HG03135 (cell line): ENCODE data around the gene HMCN1.

ENCODE experiments used
- ATAC-seq: cut with Tn5 transposase; IDR thresholded peaks from one replicate; pipeline ENCODE4 v1.9.1; 2021; ENCODE audit warnings: mild to moderate bottlenecking, moderate library complexity; ENCODE audit not compliant: unreplicated experiment

Gene HMCN1

DNA sequence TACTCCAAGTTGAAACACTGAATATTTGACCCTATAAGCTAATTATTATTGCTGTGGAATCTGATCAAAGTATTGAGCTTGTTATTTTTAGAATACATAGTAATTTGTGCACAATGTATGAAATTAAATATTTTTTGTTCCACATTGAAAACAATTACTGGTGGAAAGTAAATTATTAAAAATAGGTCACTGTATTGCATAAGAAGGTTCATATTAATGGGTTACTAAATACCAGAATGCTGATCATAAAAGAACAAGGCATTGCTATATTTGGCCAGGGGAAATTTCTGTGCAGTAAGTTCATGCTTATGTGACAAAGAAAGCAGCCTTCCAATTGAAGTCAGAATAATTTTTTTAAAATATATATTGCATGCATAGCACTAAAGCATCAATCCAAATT lies 481.4 kb downstream of the HMCN1 start:
- no peak for ATAC-seq

DNA sequence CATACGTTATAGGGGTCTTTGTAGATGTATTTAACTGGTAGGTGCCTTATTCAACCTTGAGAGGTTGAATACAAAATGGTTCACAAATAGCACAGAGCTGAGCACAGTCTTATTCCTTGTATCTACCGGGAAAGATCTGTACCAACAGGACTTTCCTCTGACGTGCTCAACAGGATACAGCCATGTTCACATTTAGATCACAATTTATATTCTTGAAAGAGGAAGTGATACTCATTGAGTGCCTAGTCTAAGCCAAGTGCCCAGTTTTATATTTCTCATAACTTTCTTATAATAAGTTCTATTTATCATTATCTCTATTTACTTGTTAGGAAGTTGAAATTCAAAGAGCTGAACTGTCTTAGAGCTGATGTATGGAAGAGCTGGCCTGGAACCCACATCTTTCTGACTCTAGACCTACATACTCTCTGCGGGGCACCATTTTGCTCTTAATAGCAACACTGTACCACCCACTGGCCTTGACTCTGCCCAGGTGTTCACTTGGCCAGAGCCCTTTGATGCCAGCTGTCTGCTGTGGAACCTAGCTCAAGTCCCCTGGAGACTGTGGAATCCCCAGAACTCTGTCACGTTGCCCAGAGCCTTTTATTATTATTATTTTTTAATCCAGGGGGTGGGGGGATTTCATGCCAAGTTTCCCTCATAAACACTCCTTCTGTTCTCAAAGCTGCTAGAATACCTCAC lies 484.6 kb downstream of the HMCN1 start:
- peak; percentile 67 for ATAC-seq

DNA sequence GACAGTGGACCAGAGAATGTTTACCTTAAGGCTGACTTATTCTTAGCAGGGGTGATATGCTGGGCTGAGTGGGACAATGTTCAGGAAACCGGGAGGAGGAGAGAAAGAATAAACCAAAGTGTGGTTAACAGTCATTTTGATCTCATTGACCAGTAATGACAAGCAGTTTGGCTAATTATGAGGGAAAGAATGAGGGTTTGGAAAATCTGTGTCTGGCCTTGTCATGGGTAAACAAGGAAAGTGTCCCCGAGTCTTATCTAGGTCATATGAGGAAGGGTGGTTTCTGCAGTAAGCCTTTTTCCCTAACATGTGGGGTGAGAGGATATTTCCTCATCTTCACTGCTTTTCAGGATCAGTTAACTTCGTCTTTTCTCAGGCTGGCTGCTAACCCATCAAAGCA lies 485.9 kb downstream of the HMCN1 start:
- ATAC-seq: no peak

DNA sequence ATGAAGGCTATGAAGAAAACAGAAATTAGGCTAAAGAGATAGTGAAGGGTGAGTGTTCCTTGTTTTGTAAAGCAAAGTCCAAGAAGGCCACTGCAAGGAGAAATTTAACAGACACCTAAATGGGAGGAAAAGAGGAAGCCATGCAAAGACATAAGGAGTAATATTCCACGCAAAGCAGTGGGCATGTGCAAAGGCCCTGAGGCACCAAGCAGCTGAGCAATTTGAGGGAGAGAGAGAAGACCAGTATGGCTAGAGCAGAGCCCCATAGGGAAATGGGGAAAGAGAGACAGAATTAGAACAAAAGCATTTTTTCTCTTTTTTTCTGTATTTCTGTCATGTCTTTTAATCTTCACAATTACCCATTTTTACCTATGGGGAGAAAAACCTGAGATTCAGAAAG lies 486.7 kb downstream of the HMCN1 start:
- ATAC-seq: no peak

DNA sequence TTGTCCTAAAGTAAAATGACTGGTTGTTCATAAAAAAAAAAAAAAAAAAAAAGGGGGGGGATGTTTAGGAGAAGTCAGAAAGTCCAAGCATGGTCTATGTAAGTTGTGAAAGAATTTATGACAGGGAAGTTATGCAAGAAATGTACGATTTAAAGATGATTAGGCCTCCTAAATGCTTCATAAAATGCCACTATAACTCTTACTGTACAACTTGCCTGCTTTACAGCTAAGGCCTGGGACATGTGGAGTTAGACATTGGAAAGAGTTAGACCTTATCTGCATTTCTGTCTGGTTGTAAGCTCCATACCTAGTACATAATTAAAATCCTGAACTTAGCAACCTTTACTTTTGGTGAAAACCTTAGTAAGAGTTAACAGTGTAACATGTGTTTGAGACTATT lies 490.9 kb downstream of the HMCN1 start:
- ATAC-seq: no peak

DNA sequence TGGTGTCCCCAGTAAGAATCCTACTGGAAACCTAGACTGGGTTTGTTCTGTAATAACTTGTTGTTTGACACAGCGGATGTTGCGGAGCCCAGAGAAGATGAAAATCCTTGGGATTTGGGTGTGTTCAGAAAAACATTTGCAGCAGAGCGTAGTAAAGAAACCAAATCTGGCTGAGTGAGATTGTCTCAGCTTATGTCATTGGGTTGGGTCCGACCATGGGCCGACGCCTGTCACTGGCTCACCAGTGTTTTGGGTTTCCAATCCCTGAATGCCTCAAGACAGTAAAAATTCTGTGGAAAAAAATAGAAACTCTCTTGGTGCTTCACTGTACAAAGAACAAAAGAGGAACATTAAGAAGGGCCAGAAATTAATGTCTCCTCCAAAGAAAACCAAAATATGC lies 494.6 kb downstream of the HMCN1 start:
- no peak for ATAC-seq

DNA sequence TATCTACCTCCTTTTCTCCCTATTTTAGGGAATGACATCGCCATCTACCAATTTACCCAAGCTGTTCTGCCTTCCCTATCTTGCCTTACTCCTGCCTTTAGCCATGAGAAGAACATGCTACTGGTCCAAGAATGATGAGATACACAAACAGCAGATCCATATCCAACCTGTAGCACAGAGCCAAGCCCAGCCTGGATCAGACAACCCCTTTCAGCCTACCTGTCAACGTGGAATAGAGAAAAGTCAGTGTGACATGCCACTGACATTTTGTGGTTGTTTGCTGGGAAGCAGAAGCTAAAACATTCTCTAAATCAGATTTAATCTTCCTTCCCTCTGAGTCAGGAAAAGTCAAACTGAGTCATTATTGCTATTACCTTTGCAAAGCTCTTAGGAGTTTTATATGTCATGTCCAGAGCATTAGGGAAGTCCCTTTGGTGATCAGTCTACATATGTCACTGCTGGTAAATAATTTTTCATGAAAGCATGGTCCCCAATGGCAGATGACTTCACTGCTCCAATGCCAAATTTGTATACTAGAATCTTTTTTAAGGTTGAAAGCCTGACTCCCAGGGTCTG lies 497.8 kb downstream of the HMCN1 start:
- no peak for ATAC-seq

DNA sequence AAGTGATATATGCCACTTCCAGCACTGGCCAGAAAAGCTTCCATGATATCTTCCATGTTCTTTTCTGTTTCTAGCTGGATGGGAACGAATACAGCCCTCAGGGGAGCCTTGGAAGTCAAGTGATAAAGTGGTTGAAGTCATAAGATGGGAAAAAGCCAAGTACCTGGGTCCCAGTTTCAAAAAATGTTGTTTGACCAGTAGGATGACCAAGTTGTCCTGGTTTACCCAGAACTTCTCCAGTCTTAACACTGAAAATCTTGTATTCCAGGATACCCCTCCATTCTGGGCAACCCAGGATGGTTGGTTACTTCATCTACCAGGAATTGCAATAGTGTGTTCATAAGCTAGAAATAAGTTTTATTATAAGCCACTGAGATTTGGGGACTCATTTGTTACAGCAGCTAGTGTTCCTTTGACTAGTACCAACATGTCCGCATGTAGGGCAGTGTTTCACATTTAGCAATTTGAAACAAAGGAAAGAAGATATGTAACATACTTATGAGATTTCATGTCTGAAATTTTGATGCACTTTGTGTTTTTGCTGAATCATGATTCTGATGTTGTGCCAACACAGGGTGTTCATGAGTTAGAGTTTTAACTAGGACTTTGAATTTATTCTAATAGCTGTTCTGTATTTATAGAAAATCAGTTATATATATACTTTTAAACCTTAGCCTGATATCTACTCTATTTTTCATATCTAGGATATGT lies 500.9 kb downstream of the HMCN1 start:
- ATAC-seq: no peak

DNA sequence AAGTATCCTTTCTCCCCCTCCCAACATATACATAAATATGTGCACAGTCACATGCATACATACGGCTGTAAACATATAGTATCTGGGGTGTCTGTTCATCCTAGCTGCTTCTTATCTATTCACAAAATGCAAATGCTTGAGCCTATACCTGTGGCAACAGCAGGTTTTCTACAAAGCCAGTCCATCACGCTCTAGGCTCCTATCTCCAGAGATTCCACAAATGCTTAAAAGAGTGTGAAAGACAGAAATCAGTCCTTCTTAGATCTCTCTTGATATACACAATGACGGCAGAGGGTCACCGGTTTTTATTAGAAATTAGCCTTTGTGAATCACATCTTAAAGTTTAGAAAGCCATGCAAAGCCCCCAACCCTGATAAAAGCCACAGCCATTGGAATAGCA lies 501.5 kb downstream of the HMCN1 start:
- no peak for ATAC-seq

DNA sequence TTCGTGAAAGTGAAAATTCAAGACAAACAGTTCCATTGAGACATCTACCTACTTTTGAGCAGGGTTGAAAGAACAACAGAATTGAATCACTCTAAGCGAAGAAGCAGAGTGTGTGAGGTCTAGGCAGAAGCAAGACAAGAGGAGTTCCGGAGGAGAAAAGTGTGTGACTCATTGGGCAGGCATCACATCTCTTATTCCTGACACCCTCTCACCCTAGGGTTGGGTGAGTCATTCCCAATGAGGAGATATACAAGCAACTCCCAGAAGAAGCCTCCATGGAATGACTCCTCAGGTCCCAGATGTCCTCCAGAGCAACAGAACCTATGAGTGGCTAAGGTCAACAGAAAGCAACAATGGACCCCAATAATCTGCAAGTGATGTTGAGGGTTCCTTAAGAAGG lies 502.7 kb downstream of the HMCN1 start:
- ATAC-seq: no peak

DNA sequence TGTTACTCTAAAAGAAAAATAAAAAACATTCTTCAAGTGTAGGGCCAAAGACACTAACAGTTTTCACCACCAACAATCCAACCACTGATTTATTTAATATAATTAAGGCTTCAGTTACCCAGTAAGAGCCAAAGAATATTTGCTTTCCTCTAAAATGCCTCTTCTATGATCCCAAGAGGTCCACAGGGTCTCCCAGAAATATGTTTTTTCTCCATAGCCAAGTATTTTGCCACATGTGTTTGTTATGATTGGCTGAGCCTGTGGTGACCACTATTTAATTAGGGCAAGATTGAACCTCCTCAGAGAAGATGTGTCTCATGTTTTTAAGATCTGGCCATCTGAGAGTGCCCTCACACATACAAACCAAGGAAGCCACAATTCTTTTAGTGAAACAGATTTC lies 505.0 kb downstream of the HMCN1 start:
- no peak for ATAC-seq

DNA sequence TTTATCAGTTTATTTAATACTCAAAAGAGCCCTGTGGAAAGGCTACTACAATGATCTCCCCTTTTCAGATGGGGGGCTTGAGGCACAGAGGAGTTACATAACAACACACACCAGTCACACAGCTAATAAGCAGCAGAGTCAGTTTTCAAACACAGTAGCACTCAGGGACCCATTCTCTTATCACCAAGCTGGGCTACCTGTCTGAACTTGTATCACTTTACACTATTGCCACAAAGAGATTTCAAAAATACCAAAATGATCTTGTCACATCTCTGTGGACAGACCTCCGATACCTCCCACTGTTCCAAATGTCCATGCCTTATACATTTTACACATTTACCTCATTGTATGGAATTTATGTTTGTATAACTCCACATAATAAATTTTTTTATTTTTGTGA lies 506.2 kb downstream of the HMCN1 start:
- no peak for ATAC-seq
